ENCODE results near the gene MPHOSPH9.

Gene MPHOSPH9

DNA sequence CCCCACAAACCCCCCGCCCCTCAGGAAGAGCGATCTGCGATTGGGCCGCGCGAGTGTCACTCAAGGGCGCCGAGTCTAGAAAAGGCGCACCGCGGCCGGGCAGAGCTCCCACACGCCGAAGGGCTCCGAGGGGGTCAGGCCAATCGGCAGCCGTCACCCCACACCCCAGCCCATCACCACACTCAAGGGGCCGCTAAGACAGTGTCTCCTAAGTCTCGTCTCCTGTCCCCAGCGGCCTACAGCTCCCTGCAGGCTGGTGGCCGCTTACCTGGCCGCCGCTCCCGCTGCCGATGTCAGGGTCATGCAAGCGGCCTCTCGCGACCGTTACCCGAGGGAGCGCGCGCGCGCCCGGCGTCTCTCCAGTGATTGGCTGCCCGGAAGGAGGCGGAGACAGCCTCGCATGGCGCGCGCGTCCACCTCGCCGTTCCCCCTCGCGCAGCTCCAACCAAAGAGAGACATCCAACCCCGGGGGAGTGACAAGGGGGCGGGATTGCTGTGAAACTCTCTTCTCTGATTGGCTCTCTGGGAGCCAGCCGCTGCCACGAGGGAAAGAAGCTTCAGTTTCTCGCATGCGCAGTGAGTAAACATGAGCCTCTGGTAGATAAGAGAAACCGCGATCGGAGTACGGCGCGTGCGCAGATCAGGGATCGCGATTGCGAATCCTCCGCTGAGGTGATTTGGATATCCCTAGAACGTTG is at the start of gene MPHOSPH9, which contains the start of gene MTRFR:
Gene MPHOSPH9 (minus strand): TSS at position 335 of the 698 bp plus-strand sequence. CDS start 2,777 bp downstream, outside the sequence.
Gene MTRFR (plus strand): TSS at position 630 of the 698 bp plus-strand sequence. CDS start 20,239 bp downstream, outside the sequence.
- TF ChIP-seq Cebpa-rat (IDR thresholded peaks at IDR 0.05), result no peak
- Histone ChIP-seq H3K4me3 (peak within 1 kb of the TSS; percentile 95), H4K20me1 (peaks cover 51% of the 10 kb centered on the region), H3K9me3 (no peaks in the 10 kb centered on the region), H3K36me3 (peaks cover under 1% of the 10 kb centered on the region; the same call in 1 of the 2 replicates), H3K9ac (peak within 1 kb of the TSS; percentile 94), H3K27ac (peak within 1 kb of the TSS; percentile 92), H3K4me2 (peak within 1 kb of the TSS; percentile 98), H3K4me1 (peaks cover 84% of the 10 kb centered on the region), H3K27me3 (no peaks in the 10 kb centered on the region)

DNA sequence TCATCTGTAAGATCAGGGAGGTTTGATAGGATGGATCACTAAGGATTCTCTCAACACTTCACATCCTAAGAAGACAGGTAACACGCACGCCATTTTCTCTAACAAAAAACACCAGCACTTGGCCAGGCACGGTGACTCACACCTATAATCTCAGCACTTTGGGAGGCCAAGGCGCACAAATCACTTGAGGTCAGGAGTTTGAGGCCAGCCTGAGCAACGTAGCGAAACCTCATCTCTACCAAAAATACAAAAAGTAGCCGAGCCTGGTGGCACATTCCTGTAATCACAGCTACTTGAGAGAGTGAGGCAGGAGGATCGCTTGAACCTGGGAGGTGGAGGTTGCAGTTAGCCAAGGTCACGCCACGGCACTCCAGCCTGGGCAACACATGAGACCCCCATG is 49.2 kb upstream of the MPHOSPH9 start:
- H3K27ac ChIP-seq, result no peak overlapping the region
- H3K4me1 ChIP-seq, result peaks cover 9% of the 10 kb centered on the region; the same call in 1 of the 2 replicates
- no peaks in the 10 kb centered on the region for H3K9me3 ChIP-seq
- H4K20me1 ChIP-seq, result no peaks in the 10 kb centered on the region
- no peak overlapping the region for H3K4me3 ChIP-seq
- H3K9ac ChIP-seq, result no peak overlapping the region
- no peaks in the 10 kb centered on the region for H3K36me3 ChIP-seq
- no peak overlapping the region for H3K4me2 ChIP-seq
- no peaks in the 10 kb centered on the region for H3K27me3 ChIP-seq
- no peak for TF ChIP-seq Cebpa-rat (IDR thresholded peaks at IDR 0.05)

DNA sequence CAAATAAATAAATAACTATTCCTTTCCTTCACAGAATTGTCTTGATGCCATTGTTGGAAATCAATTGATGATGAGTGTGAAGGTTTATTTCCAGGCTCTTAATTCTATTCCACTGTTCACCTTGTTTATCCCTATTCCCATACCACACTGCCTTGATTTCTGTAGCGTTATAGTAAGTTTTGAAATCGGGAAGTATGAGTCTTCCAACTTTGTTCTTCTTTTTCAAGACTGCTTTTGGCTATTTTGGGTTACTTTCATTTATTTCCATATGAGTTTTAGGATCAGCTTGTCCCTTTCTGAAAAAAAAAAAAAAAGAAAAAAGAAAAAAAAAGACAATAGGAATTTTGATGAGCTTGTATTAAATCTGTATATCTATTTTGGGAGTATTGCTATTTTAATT is 48.0 kb upstream of the MPHOSPH9 start:
- Histone ChIP-seq H3K4me1 (peaks cover 9% of the 10 kb centered on the region; the same call in 1 of the 2 replicates), H3K4me3 (no peak overlapping the region), H3K9me3 (no peaks in the 10 kb centered on the region), H3K36me3 (no peaks in the 10 kb centered on the region), H3K27me3 (no peaks in the 10 kb centered on the region), H3K4me2 (no peak overlapping the region), H4K20me1 (no peaks in the 10 kb centered on the region), H3K9ac (no peak overlapping the region), H3K27ac (no peak overlapping the region)
- TF ChIP-seq Cebpa-rat (IDR thresholded peaks at IDR 0.05), result no peak

GRCh38 chr12:123278101-123278627 is 45.2 kb upstream of the MPHOSPH9 start:
- no peak overlapping the region for H3K27ac ChIP-seq
- H3K9ac ChIP-seq, result no peak overlapping the region
- H3K9me3 ChIP-seq, result no peaks in the 10 kb centered on the region
- no peaks in the 10 kb centered on the region for H4K20me1 ChIP-seq
- peaks cover 9% of the 10 kb centered on the region; the same call in 1 of the 2 replicates for H3K4me1 ChIP-seq
- H3K4me2 ChIP-seq, result 0 out of 2 replicates have a peak overlapping the region, but pooled peaks have one; percentile 1
- no peaks in the 10 kb centered on the region for H3K36me3 ChIP-seq
- H3K4me3 ChIP-seq, result no peak overlapping the region
- no peak for TF ChIP-seq Cebpa-rat (IDR thresholded peaks at IDR 0.05)
- H3K27me3 ChIP-seq, result no peaks in the 10 kb centered on the region

DNA sequence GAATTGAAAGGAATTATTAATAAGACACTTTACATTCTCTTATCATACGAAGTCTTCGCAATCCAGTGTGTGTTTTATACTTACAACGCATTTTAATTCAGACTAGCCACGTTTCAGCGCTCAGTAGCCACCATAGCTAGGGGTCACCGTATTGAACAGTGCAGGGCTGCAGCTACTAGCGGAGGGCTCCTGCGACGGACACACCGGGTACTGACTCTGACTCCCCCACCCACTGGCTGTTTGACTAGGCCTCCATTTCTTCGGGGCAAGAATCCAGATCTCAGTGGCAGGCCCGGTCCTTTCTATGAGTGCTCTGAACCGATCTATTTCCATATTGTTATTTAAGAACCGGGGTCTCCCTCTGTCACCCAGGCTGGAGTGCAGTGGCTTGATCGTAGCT is 40.2 kb upstream of the MPHOSPH9 start:
- Histone ChIP-seq H3K27ac (no peak overlapping the region), H3K9me3 (no peaks in the 10 kb centered on the region), H3K4me1 (peaks cover 27% of the 10 kb centered on the region), H3K27me3 (no peaks in the 10 kb centered on the region), H3K9ac (no peak overlapping the region), H3K4me3 (no peak overlapping the region), H3K36me3 (no peaks in the 10 kb centered on the region), H4K20me1 (no peaks in the 10 kb centered on the region), H3K4me2 (no peak overlapping the region)
- TF ChIP-seq Cebpa-rat (IDR thresholded peaks at IDR 0.05), result no peak

DNA sequence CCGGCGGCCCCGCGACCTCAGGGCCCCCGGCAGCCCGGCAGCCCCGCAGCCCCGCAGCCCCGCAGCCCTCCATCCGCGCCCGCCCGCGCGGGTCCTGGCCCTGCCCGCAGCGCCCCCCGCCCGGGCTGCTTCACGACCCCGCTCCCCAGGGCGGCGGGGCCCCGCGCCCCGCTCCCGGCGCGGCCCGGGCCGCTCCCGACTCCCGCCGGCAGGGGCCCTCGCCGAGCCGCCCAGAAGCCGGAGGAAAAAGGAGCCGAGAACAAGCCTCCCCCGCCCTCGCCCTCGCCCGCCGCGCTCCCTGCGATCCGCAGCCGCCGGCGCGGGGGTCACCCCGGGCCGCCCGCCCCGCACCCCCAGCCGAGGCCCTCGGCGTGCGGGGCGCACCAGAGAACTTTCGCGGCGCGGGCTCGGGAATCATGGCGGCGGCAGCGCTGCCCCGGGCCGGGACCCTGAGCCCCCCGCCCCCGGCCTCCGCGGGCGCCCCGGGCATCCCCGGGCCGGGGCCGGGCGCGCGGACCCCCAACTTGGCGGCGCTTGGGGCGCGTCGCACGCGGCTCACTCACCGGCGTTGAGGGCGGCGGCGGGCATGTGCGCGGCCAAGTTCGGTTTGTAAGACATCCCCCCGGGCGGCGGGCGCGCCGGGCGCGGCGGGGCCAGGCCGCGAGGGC is 38.2 kb upstream of the MPHOSPH9 start:
- Histone ChIP-seq H3K27ac (peak overlapping the region; percentile 99), H3K36me3 (peaks cover 15% of the 10 kb centered on the region), H3K4me3 (peak overlapping the region; percentile 90), H4K20me1 (peaks cover 19% of the 10 kb centered on the region), H3K4me2 (peak overlapping the region; percentile 100), H3K9ac (peak overlapping the region; percentile 98), H3K4me1 (peaks cover 44% of the 10 kb centered on the region), H3K27me3 (no peaks in the 10 kb centered on the region), H3K9me3 (no peaks in the 10 kb centered on the region)
- no peak for TF ChIP-seq Cebpa-rat (IDR thresholded peaks at IDR 0.05)

DNA sequence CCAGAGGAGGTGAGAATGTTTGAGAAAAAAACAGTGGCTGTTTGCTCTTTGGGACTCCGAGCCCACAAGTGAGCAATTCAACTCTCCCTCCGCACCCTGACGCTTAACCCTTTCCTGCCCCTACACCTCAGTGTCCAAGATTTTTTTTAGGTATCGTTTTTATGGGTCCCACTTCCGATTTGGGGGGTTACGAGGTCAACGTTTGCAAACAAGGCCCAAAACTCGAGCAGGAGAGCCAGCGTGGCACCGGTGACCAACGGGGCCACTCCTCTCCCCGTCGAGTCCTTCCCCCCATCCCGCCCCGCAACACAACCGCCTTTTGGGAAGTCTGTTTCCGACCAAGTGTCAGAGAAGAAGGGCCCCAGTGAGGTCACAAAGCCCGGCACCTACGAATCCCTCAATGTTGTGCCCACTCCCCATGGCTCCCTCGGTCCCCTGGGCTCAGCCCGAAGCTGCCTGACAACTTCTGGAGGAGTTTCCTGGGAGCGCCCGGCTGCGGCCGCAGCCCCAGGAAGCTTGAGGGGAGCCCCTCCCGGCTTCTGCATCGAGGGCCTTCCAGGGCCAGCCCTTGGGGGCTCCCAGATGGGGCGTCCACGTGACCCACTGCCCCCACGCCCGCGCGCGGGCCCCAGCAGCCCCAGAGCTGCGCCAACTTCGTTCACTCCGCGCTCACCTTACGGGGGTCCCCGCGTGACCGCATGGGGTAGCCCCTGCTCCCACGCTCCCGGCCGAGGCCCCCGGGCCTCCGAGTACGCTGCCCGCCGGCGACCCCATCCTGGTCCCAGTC is 37.5 kb upstream of the MPHOSPH9 start:
- peak overlapping the region; percentile 99 for H3K27ac ChIP-seq
- H3K4me2 ChIP-seq, result peak overlapping the region; percentile 100
- TF ChIP-seq Cebpa-rat (IDR thresholded peaks at IDR 0.05), result no peak
- peaks cover 44% of the 10 kb centered on the region for H3K4me1 ChIP-seq
- no peaks in the 10 kb centered on the region for H3K9me3 ChIP-seq
- H3K27me3 ChIP-seq, result no peaks in the 10 kb centered on the region
- peak overlapping the region; percentile 90 for H3K4me3 ChIP-seq
- peaks cover 26% of the 10 kb centered on the region for H4K20me1 ChIP-seq
- peaks cover 22% of the 10 kb centered on the region for H3K36me3 ChIP-seq
- H3K9ac ChIP-seq, result peak overlapping the region; percentile 98

DNA sequence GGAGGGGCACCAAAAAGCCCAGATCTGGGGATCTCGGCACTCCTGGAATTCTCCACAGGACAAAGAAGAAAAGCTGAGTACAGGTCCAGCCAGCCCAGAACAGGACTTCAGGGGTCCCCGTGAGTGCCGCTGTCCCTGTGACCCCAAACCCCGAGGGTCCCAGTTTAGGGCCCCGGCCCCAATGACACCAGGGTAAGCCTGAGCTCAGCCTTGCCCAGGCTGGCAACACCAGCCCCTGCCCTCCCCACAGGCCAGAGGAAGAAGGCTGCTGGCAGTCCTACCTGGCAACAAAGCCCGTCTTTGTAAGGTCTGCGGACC is 36.9 kb upstream of the MPHOSPH9 start:
- H3K27me3 ChIP-seq, result no peaks in the 10 kb centered on the region
- H3K4me2 ChIP-seq, result peak overlapping the region; percentile 100
- peak overlapping the region; percentile 99 for H3K27ac ChIP-seq
- peaks cover 31% of the 10 kb centered on the region for H4K20me1 ChIP-seq
- peaks cover 27% of the 10 kb centered on the region for H3K36me3 ChIP-seq
- H3K9ac ChIP-seq, result peak overlapping the region; percentile 98
- peaks cover 44% of the 10 kb centered on the region for H3K4me1 ChIP-seq
- TF ChIP-seq Cebpa-rat (IDR thresholded peaks at IDR 0.05), result no peak
- H3K4me3 ChIP-seq, result peak overlapping the region; percentile 90
- H3K9me3 ChIP-seq, result no peaks in the 10 kb centered on the region

DNA sequence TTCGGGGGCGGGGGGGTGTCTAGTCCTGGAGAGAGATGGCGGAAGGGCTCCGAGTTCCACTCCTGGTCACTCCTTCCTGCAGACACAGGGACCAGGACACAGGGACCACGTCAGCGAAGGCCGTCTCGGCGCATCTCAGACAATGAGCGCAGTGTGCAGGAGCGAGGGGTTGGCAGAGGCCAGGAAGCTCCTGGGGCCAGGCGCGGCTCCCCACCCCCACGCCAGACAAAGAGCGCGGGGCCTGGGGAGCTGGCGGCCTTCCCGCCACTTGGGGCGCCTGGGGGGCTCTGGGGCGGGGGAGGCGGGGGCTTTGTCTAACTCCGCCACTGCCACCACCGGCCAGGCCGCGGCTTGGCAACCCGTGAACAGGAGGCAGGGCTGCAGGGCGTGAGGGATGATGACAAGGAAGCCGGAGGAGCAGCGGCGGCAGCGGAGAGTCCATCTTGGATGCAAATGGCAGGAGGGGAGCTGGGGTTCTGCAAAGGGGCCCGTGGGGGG is 36.5 kb upstream of the MPHOSPH9 start:
- Histone ChIP-seq H3K27ac (peak overlapping the region; percentile 99), H3K4me3 (peak overlapping the region; percentile 90), H3K27me3 (no peaks in the 10 kb centered on the region), H3K4me2 (peak overlapping the region; percentile 100), H3K4me1 (peaks cover 44% of the 10 kb centered on the region), H3K36me3 (peaks cover 32% of the 10 kb centered on the region), H4K20me1 (peaks cover 35% of the 10 kb centered on the region), H3K9ac (peak overlapping the region; percentile 98), H3K9me3 (no peaks in the 10 kb centered on the region)
- no peak for TF ChIP-seq Cebpa-rat (IDR thresholded peaks at IDR 0.05)
